Heart right ventricle (tissue), 16 donors: ENCODE data around the gene LPO. TPM values are rescaled to one million over a fixed set of nuclear protein-coding genes. Genes with fewer than 3 reads are reported as not detected.

Source experiments
- ATAC-seq, 8 donors: fragments of 200-7000 bp; cut with Tn5 transposase; one replicate each; pipeline ENCODE4 v1.9.1; 2020; ENCODE audit warnings: mild to moderate bottlenecking in 8 of 8, moderate library complexity in 8 of 8, moderate number of reproducible peaks in 1 of 8
- DNase-seq, 2 donors: peaks; one replicate each; pipeline ENCODE4 v3.0.0-alpha.2; 2020
- H3K27ac ChIP-seq, 10 donors: fragments of 200-600 bp; sonication (generic) in 2 of 10; one replicate each; pipeline versions ENCODE4 v1.5.0 to v1.8.0; 2020 to 2022; ENCODE audit warnings: mild to moderate bottlenecking in 3 of 10
- H3K27me3 ChIP-seq, 7 donors: fragments of 200-600 bp; one replicate each; pipeline ENCODE4 v1.8.0; 2021 to 2022; ENCODE audit warnings: mild to moderate bottlenecking in 2 of 7
- H3K36me3 ChIP-seq, 9 donors: fragments of 200-600 bp; sonication (generic) in 1 of 9; one replicate each; pipeline versions ENCODE4 v1.5.0 to v1.8.0; 2020 to 2022; ENCODE audit warnings: mild to moderate bottlenecking in 2 of 9
- H3K4me1 ChIP-seq, 9 donors: fragments of 200-600 bp; sonication (generic) in 1 of 9; one replicate each; pipeline versions ENCODE4 v1.5.0 to v1.8.0; 2020 to 2022; ENCODE audit warnings: mild to moderate bottlenecking in 4 of 9
- H3K4me3 ChIP-seq, 10 donors: fragments of 200-600 bp; sonication (generic) in 2 of 10; one replicate each; pipeline versions ENCODE4 v1.5.0 to v1.8.0; 2020 to 2022; ENCODE audit warnings: mild to moderate bottlenecking in 7 of 10, moderate library complexity in 2 of 10
- H3K9me3 ChIP-seq, 11 donors: fragments of 200-600 bp in 10 of 11; sonication (generic) in 2 of 11; one replicate each; pipeline versions ENCODE4 v1.5.0 to v1.8.0; 2013 to 2022; ENCODE audit warnings: mild to moderate bottlenecking in 2 of 11, control low read depth in 1 of 11, moderate library complexity in 1 of 11
- WGBS, 2 donors: extraction: QIAGEN DNeasy Blood & Tissue Kit; methylation state at CpG; one replicate each; pipeline ENCODE4 v1.1.7; 2013; ENCODE audit warnings: inconsistent platforms in 1 of 2; 5-methylcytosine and 5-hydroxymethylcytosine counted together
- intact Hi-C, 10 donors: fragments of 100-400 bp; cut with DNase I; formaldehyde crosslinking; loops; one replicate each; pipeline versions ENCODE4 v1.11.1 to v1.14.2; 2022
- polyA plus RNA-seq, 2 donors: library from polyadenylated mRNA; stranded (reverse); fragments of 200-250 nt; gene quantifications; one replicate each; pipeline ENCODE4 v1.2.3, GENCODE V29; 2013
- total RNA-seq, 10 donors: library from RNA; stranded (reverse); fragmentation: NEBNext Ultra II Directional in 3 of 10; extraction: Animal tissue kit (Norgen Biotek cat#: 25700) in 3 of 10; gene quantifications; one replicate each; pipeline versions ENCODE4 v1.2.1 to v1.2.4, GENCODE V29; 2021 to 2023
- TF ChIP-seq, protein P1 (sequence below), 9 donors: fragments of 200-600 bp; sonication (generic) in 2 of 9; IDR thresholded peaks; one replicate each; pipeline versions ENCODE4 v1.5.0 to v1.8.0; 2021 to 2022; ENCODE audit warnings: antibody characterized with exemption in 9 of 9, mild to moderate bottlenecking in 5 of 9, moderate library complexity in 1 of 9
- donor health status: Arrhythmogenic right ventricular cardiomyopathy.
- donor health status: ischemic (EF 13 %, LVEDD 7.1; RV severe dilation, severe dysfunction).
- donor health status: healthy with polysubstance abuse.
- donor health status: DM: no; HTN: yes; CAD: no.
- donor health status: DM: no; HTN: no; CAD: no.
- donor health status: ischemic (EF 25% LVEDD 6.9; RV normal size, moderate dysfunction).
- donor health status: ischemic (EF 25% LVEDD 5.7; RV mildly dilated, moderate dysfunction).
- donor health status: healthy.
- donor health status: DM: yes; HTN: yes; CAD: no.
- donor health status: Ischemic cardiomyopathy.
- donor health status: ischemic (EF 35%, LVEDD 5.7; RV mildly dilated, moderate dysfunction).
- donor health status: nonischemic (EF 11% LVEDD 7.7; RV severe dilation, severe dysfunction).
- donor health status: DM: yes; HTN: yes; CAD: no.
- donor health status: PGD.
- donor health status: ischemic (EF 29% LVEDD 5.4; RV normal size, mild dysfunction).
- donor health status: nonischemic (EF 23%, LVEDD 6.1; RV moderate dilation, normal function).

The LPO gene
- total and polyA plus RNA-seq, 12 donors = not detected

DNA sequence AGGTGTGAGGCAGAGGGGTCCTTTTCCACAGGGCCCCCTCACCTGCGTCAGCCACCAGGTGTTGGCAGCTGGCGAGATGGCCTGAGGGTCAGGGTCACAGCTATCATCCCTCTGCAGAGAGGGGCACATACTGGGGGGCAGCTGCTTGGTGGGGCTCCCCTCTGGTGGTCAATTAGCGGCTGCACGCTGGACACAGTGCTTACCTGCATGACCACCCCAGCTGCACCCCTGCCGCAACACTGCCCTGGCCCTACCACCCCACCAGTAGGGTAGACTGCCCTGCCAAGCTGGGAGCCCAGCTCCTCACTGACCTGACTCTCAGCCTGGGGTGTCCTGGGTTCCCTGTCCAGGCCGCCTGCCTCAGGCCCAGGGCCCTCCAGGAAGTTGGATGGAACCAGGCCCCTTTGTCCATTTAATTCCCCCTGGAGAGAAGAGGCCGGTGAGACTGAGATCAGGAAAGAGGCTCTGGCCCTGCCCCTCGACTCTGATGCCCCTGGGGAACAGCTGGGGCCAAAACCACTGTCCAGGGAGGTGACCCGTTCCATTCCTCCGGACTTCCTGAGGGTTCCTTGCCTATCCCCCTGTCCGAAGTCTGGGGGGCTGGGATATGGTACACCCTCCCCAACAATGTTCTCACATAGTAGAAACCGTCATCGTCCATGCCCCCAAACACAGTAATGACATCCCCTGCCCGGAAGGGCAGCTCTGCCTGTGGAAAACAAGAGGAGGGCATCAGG lies 66.5 kb downstream of the LPO start:
- Histone ChIP-seq H3K4me3 (no peak overlapping the region), H3K27ac (no peak overlapping the region), H3K4me1 (peaks cover 0 to 4% (median 0%) of the 10 kb centered on the region in 9 donors), H3K9me3 (no peaks in the 10 kb centered on the region), H3K36me3 (no peaks in the 10 kb centered on the region), H3K27me3 (peaks cover 0 to 29% (median 0%) of the 10 kb centered on the region in 7 donors)
- no peak for DNase-seq
- intact Hi-C loops = loop anchor here in 2 of 10 donors (10.0 kb wide), 1 partner anchor 140 kb away; no protein-coding TSS in a partner anchor
- TF ChIP-seq, protein P1, sequence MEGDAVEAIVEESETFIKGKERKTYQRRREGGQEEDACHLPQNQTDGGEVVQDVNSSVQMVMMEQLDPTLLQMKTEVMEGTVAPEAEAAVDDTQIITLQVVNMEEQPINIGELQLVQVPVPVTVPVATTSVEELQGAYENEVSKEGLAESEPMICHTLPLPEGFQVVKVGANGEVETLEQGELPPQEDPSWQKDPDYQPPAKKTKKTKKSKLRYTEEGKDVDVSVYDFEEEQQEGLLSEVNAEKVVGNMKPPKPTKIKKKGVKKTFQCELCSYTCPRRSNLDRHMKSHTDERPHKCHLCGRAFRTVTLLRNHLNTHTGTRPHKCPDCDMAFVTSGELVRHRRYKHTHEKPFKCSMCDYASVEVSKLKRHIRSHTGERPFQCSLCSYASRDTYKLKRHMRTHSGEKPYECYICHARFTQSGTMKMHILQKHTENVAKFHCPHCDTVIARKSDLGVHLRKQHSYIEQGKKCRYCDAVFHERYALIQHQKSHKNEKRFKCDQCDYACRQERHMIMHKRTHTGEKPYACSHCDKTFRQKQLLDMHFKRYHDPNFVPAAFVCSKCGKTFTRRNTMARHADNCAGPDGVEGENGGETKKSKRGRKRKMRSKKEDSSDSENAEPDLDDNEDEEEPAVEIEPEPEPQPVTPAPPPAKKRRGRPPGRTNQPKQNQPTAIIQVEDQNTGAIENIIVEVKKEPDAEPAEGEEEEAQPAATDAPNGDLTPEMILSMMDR (IDR thresholded peaks at IDR 0.05) = no peak
- no peak for ATAC-seq
- 77 to 78% methylated on average over 14 of the region's 14 CpGs for WGBS, 2 donors

DNA sequence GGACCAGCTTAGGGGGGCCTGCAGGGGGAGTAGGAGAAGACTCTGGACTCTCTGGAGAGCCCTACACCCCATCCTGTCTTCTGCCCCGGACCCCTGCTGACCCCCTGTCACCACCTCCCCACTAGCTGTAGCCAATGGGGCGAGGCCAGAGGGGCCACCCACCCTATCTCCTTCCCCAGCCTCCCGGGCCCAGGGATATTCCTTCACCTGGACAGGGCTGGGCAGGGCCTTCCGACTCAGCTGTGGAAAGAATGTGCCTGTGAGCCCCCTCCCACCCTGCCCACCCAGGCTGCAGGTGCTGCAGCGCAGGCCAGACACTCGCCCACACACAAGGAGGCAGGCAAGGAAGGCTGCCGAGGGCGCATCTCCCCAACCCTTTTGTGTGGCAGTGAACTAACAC lies 67.2 kb downstream of the LPO start:
- 73 to 81% methylated on average over 8 of the region's 8 CpGs for WGBS, 2 donors
- peaks cover 0 to 4% (median 0%) of the 10 kb centered on the region in 9 donors for H3K4me1 ChIP-seq
- H3K36me3 ChIP-seq = no peaks in the 10 kb centered on the region
- no peak for ATAC-seq
- no peaks in the 10 kb centered on the region for H3K9me3 ChIP-seq
- intact Hi-C loops = loop anchor here in 2 of 10 donors (10.0 kb wide), 1 partner anchor 139 kb away; no protein-coding TSS in a partner anchor
- no peak overlapping the region for H3K4me3 ChIP-seq
- TF ChIP-seq, protein P1 (IDR thresholded peaks at IDR 0.05) = no peak
- H3K27me3 ChIP-seq = peaks cover 0 to 29% (median 0%) of the 10 kb centered on the region in 7 donors
- no peak for DNase-seq
- no peak overlapping the region for H3K27ac ChIP-seq

DNA sequence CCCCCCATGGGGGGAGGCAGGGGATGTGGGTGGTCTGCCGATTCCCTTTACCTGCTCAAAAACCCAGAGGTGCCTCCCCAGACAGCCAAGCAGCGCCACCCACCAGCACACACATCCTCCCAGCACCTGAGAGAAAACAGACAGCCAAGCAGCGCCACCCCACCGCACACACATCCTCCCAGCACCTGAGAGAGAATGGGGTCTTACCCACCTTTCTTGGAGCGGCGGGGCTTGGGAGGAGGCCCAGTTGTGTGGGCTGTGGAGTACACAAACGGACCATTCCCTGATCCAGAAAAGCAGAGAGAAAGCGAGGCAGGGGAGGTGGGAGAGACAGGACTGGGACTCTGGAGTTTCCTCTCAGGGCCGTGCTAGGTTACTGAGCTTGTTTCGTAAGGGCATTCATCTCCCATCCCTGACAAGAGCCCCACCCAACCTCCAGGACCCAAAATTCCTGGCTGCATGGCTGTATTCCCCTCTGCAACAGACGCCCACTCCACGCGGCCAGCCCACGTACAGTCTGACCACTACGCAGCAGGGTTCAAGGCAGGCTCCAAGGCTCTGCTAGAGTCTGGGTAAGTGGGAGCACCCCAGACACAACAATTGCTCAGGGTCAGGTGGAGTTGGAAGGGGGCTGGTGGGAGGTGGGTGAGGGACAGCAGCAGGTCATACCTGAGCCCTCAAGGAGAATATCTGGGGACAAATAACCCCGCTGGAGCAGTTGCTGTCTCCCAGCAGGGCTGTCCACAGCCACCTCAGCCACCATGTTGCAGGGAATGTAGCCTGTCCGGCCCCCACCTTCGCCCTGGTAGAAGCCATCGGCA lies 68.0 kb downstream of the LPO start:
- WGBS, 2 donors = 83% methylated on average over 19 of the region's 19 CpGs
- Histone ChIP-seq H3K4me1 (peaks cover 0 to 4% (median 0%) of the 10 kb centered on the region in 9 donors), H3K27me3 (peaks cover 0 to 28% (median 0%) of the 10 kb centered on the region in 7 donors), H3K27ac (no peak overlapping the region), H3K9me3 (no peaks in the 10 kb centered on the region), H3K4me3 (no peak overlapping the region), H3K36me3 (no peaks in the 10 kb centered on the region)
- no peak for ATAC-seq
- DNase-seq = no peak
- intact Hi-C loops = loop anchor here in 2 of 10 donors (10.0 kb wide), 1 partner anchor 138 kb away; no protein-coding TSS in a partner anchor
- TF ChIP-seq, protein P1 (IDR thresholded peaks at IDR 0.05) = no peak

DNA sequence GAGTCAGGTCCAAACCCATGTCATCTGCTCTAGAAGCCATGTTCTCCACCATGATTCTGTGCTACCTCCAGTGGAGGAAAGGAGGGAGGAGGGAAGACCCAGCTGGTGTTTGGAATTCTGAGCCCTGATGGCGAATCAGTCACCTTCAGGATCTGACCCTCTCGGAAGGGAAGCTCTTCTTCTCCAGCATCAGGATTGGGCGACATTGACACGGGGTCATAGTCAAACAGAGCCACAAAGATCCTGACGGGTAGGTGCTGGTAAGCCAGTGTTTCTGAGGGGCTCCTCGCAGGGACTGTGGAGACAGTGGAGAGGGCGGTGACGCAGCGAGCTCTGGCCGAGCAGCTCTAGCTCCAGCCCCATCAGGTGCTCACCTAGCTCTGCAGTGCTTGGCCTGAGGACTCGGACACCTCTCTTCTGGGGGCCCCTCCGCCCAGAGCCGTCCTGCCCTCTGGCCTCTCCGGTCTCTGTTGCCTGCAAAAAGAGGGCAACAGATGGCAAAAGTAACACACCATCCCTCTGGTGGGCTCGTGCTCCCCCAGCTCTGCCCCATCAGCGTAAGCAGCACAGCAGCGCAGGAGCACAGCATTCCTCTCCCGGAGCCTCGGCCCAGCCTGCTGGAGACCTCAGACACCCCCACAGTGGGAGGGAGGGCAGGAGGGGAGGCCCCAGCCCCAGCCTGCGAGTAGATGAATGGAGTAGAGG lies 69.2 kb downstream of the LPO start:
- Histone ChIP-seq H3K27ac (no peak overlapping the region), H3K36me3 (no peaks in the 10 kb centered on the region), H3K9me3 (no peaks in the 10 kb centered on the region), H3K27me3 (peaks cover 0 to 25% (median 0%) of the 10 kb centered on the region in 7 donors), H3K4me3 (no peak overlapping the region), H3K4me1 (peaks cover 0 to 4% (median 0%) of the 10 kb centered on the region in 9 donors)
- WGBS, 2 donors = 81 to 84% methylated on average over 20 of the region's 20 CpGs
- TF ChIP-seq, protein P1 (IDR thresholded peaks at IDR 0.05) = no peak
- ATAC-seq (no peak), DNase-seq (no peak)
- intact Hi-C loops = loop anchor here in 2 of 10 donors (10.0 kb wide), 1 partner anchor 137 kb away; no protein-coding TSS in a partner anchor
